Right lobe of liver (tissue), 6 donors: ENCODE results near the gene NRF1. TPM values are rescaled to one million over a fixed set of nuclear protein-coding genes. Genes with fewer than 3 reads are reported as not detected.

Source experiments
- ATAC-seq, 4 donors: fragments of 200-7000 bp; cut with Tn5 transposase; one replicate each; pipeline ENCODE4 v1.9.1; 2020; ENCODE audit warnings: mild to moderate bottlenecking in 4 of 4, moderate library complexity in 4 of 4
- DNase-seq, 3 donors: peaks; one replicate each; pipeline ENCODE4 v3.0.0-alpha.2; 2020
- H3K27ac ChIP-seq, 3 donors: fragments of 200-600 bp; one replicate each; pipeline ENCODE4 v1.8.0; 2022
- H3K27me3 ChIP-seq, 2 donors: fragments of 200-600 bp; one replicate each; pipeline ENCODE4 v1.8.0; 2022
- H3K36me3 ChIP-seq, 4 donors: fragments of 200-600 bp; sonication (generic) in 1 of 4; one replicate each; pipeline versions ENCODE4 v1.5.1 to v1.8.0; 2017 to 2022; ENCODE audit warnings: control low read depth in 1 of 4
- H3K4me1 ChIP-seq, 4 donors: fragments of 200-600 bp; sonication (generic) in 1 of 4; one replicate each; pipeline versions ENCODE4 v1.5.1 to v1.8.0; 2017 to 2022; ENCODE audit warnings: control low read depth in 1 of 4
- H3K4me3 ChIP-seq, 3 donors: fragments of 200-600 bp; one replicate each; pipeline ENCODE4 v1.8.0; 2022
- H3K9me3 ChIP-seq, 4 donors: fragments of 200-600 bp; sonication (generic) in 1 of 4; one replicate each; pipeline versions ENCODE4 v1.5.1 to v1.8.0; 2017 to 2022; ENCODE audit warnings: control low read depth in 1 of 4
- CTCF ChIP-seq, 4 donors: fragments of 200-600 bp in 3 of 4; fragments of 450-650 bp in 1 of 4; IDR thresholded peaks; one replicate each; pipeline versions ENCODE4 v1.5.1 to v1.8.0; 2016 to 2022; ENCODE audit warnings: antibody characterized with exemption in 4 of 4, mild to moderate bottlenecking in 2 of 4
- POLR2A ChIP-seq: fragments of 450-650 bp; IDR thresholded peaks from one replicate; pipeline ENCODE4 v1.6.1; 2017; ENCODE audit warnings: antibody characterized with exemption, mild to moderate bottlenecking
- WGBS: methylation state at CpG from one replicate; pipeline ENCODE4 v1.1.6; 2018; ENCODE audit warnings: low coverage, low lambda C conversion rate; ENCODE audit not compliant: insufficient coverage; ENCODE audit errors: missing lambda C conversion rate; 5-methylcytosine and 5-hydroxymethylcytosine counted together
- intact Hi-C, 2 donors: fragments of 100-400 bp; cut with DNase I; formaldehyde crosslinking; loops; one replicate each; pipeline versions ENCODE4 v1.11.2 to v1.14.1; 2022
- total RNA-seq, 6 experiments: library from RNA; depleted of rRNA in 2 of 6; stranded (reverse); fragments of >200 nt in 2 of 6; fragmentation: NEBNext Ultra II Directional in 3 of 6; extraction: Animal tissue kit (Norgen Biotek cat#: 25700) in 3 of 6; gene quantifications; one replicate each; pipeline versions ENCODE4 v1.1.0 to v1.2.4, GENCODE V29; 2016 to 2023
- donor health status: DM: no; HTN: yes; CAD: no.
- donor health status: DM: no; HTN: no; CAD: no.
- donor health status: DM: no; HTN: no; CAD: no.
- donor health status: DM: no; HTN: yes; CAD: no.
- donor health status: DM: no; HTN: yes; CAD: no.

The NRF1 gene
- total RNA-seq, 6 experiments from 2014 or later: 3.9 to 6.8 (median 5.3) TPM

GRCh38 chr7:129777993-129778769, 166.7 kb downstream of the NRF1 start:
- TF ChIP-seq POLR2A: no peak
- no peak for TF ChIP-seq CTCF (IDR thresholded peaks at IDR 0.05)
- no peak overlapping the region for H3K27ac ChIP-seq
- no peak overlapping the region for H3K4me3 ChIP-seq
- H3K36me3 ChIP-seq: no peaks in the 10 kb centered on the region
- no peak for DNase-seq
- intact Hi-C loops: no loop called here
- peaks cover 0 to 34% (median 4%) of the 10 kb centered on the region in 4 donors for H3K4me1 ChIP-seq
- WGBS: 6% methylated on average over 7 of the region's 45 CpGs
- no peak for ATAC-seq
- H3K9me3 ChIP-seq: no peaks in the 10 kb centered on the region
- peaks cover 24 to 54% of the 10 kb centered on the region in 2 donors for H3K27me3 ChIP-seq

GRCh38 chr7:129778770-129779601, 167.5 kb downstream of the NRF1 start:
- WGBS: 4% methylated on average over 17 of the region's 84 CpGs
- no peak for ATAC-seq
- TF ChIP-seq POLR2A (no peak), CTCF (IDR thresholded peaks at IDR 0.05) (no peak)
- Histone ChIP-seq H3K27ac (no peak overlapping the region), H3K9me3 (no peaks in the 10 kb centered on the region), H3K36me3 (no peaks in the 10 kb centered on the region), H3K4me1 (peaks cover 0 to 34% (median 4%) of the 10 kb centered on the region in 4 donors), H3K27me3 (peaks cover 24 to 60% of the 10 kb centered on the region in 2 donors), H3K4me3 (peak overlapping the region; percentile 38 to 44 (median 39))
- intact Hi-C loops: no loop called here
- no peak for DNase-seq

GRCh38 chr7:129779602-129780256, 168.2 kb downstream of the NRF1 start:
- peak in 1 of 3 donors; percentile 31 for DNase-seq
- H3K4me1 ChIP-seq: peaks cover 0 to 35% (median 5%) of the 10 kb centered on the region in 4 donors
- 3% methylated on average over 7 of the region's 76 CpGs for WGBS

More at GRCh38 chr7:129779602-129780256, 168.2 kb downstream of the NRF1 start:
- TF ChIP-seq CTCF (IDR thresholded peaks at IDR 0.05): no peak
- TF ChIP-seq POLR2A: peak; percentile 16
- peak; percentile 6 to 28 (median 22) for ATAC-seq
- peak overlapping the region; percentile 38 to 44 (median 39) for H3K4me3 ChIP-seq
- intact Hi-C loops: no loop called here
- H3K27me3 ChIP-seq: peaks cover 24 to 66% of the 10 kb centered on the region in 2 donors
- H3K9me3 ChIP-seq: no peaks in the 10 kb centered on the region
- H3K36me3 ChIP-seq: no peaks in the 10 kb centered on the region
- H3K27ac ChIP-seq: no peak overlapping the region
